Liver (tissue), 9 donors: ENCODE results near the gene MIF4GD. TPM values are rescaled to one million over a fixed set of nuclear protein-coding genes. Genes with fewer than 3 reads are reported as not detected.

Source experiments
- DNase-seq: peaks from one replicate; pipeline ENCODE4 v3.0.0-alpha.2; 2017; ENCODE audit warnings: low spot score
- H3K27ac ChIP-seq, 2 donors: one replicate each; pipeline ENCODE4 v1.7.0; 2013; ENCODE audit warnings: inconsistent platforms in 2 of 2, low read length in 2 of 2, control low read depth in 1 of 2, low read depth in 1 of 2, mild to moderate bottlenecking in 1 of 2
- H3K27me3 ChIP-seq, 4 donors: one replicate each; pipeline versions ENCODE4 v1.6.1 to v1.7.0; 2013; ENCODE audit warnings: low read length in 3 of 4, inconsistent platforms in 1 of 4, mild to moderate bottlenecking in 1 of 4, moderate library complexity in 1 of 4; ENCODE audit not compliant: control insufficient read depth in 4 of 4, insufficient read depth in 4 of 4
- H3K36me3 ChIP-seq, 4 donors: one replicate each; pipeline versions ENCODE4 v1.6.1 to v1.7.0; 2013; ENCODE audit warnings: low read length in 3 of 4, mild to moderate bottlenecking in 3 of 4, low read depth in 1 of 4, moderate library complexity in 1 of 4; ENCODE audit not compliant: control insufficient read depth in 4 of 4, insufficient read depth in 3 of 4
- H3K4me1 ChIP-seq, 4 donors: one replicate each; pipeline versions ENCODE4 v1.6.1 to v1.7.0; 2013; ENCODE audit warnings: low read length in 3 of 4, mild to moderate bottlenecking in 3 of 4, moderate library complexity in 1 of 4; ENCODE audit not compliant: control insufficient read depth in 4 of 4, insufficient read depth in 4 of 4
- H3K4me3 ChIP-seq, 3 donors: one replicate each; pipeline versions ENCODE4 v1.6.1 to v1.7.0; 2013; ENCODE audit warnings: low read length in 3 of 3, control low read depth in 1 of 3, low read depth in 1 of 3, mild to moderate bottlenecking in 1 of 3
- H3K9ac ChIP-seq, 2 donors: one replicate each; pipeline ENCODE4 v1.7.0; 2013; ENCODE audit warnings: low read length in 2 of 2, mild to moderate bottlenecking in 2 of 2, moderate library complexity in 2 of 2, control low read depth in 1 of 2, low read depth in 1 of 2
- H3K9me3 ChIP-seq, 4 donors: one replicate each; pipeline versions ENCODE4 v1.6.1 to v1.7.0; 2013; ENCODE audit warnings: low read length in 3 of 4; ENCODE audit not compliant: control insufficient read depth in 4 of 4
- FOXA1 ChIP-seq: IDR thresholded peaks from 2 replicates; pipeline ENCODE4 v1.6.1; 2016; ENCODE audit warnings: antibody characterized with exemption
- GABPA ChIP-seq, 2 donors: IDR thresholded peaks in 1 of 2; conservative IDR thresholded peaks in 1 of 2; 2 replicates each; pipeline ENCODE4 v1.6.1; 2016; ENCODE audit warnings: antibody characterized with exemption in 2 of 2, mild to moderate bottlenecking in 1 of 2, moderate library complexity in 1 of 2
- HNF4A ChIP-seq, 2 donors: conservative IDR thresholded peaks; 2 replicates each; pipeline ENCODE4 v1.6.1; 2016; ENCODE audit warnings: antibody characterized with exemption in 2 of 2, mild to moderate bottlenecking in 2 of 2
- JUND ChIP-seq, 2 donors: IDR thresholded peaks; 2 replicates each; pipeline ENCODE4 v1.6.1; 2016; ENCODE audit warnings: antibody characterized with exemption in 2 of 2
- NR2F2 ChIP-seq: IDR thresholded peaks from 2 replicates; pipeline ENCODE4 v1.6.1; 2016; ENCODE audit warnings: antibody characterized with exemption
- RAD21 ChIP-seq, 2 donors: IDR thresholded peaks; 2 replicates each; pipeline ENCODE4 v1.6.1; 2016; ENCODE audit warnings: antibody characterized with exemption in 2 of 2, mild to moderate bottlenecking in 2 of 2
- RXRA ChIP-seq, 2 donors: IDR thresholded peaks; 2 replicates each; pipeline ENCODE4 v1.6.1; 2017 to 2018; ENCODE audit warnings: antibody characterized with exemption in 2 of 2, mild to moderate bottlenecking in 1 of 2
- SP1 ChIP-seq: IDR thresholded peaks from 2 replicates; pipeline ENCODE4 v1.6.1; 2018; ENCODE audit warnings: antibody characterized with exemption, mild to moderate bottlenecking
- TAF1 ChIP-seq: conservative IDR thresholded peaks from 2 replicates; pipeline ENCODE4 v1.6.1; 2016; ENCODE audit warnings: antibody characterized with exemption, mild to moderate bottlenecking
- WGBS: extraction: QIAGEN DNeasy Blood & Tissue Kit; methylation state at CpG from one replicate; pipeline ENCODE4 v1.1.7; 2013; 5-methylcytosine and 5-hydroxymethylcytosine counted together
- polyA plus RNA-seq, 2 donors: library from polyadenylated mRNA; stranded (reverse) in 1 of 2; unstranded in 1 of 2; fragments of 200-250 nt in 1 of 2; fragments of >200 nt in 1 of 2; fragmentation: Nextera tagmentation in 1 of 2; extraction: Ambion mirVana in 1 of 2; gene quantifications; one replicate each; pipeline versions ENCODE4 v1.2.1 to v1.2.3, GENCODE V29; 2013 to 2015
- total RNA-seq, 2 donors: library from RNA; depleted of rRNA; stranded (reverse); fragments of >200 nt; gene quantifications; one replicate each; pipeline ENCODE4 v1.2.3, GENCODE V29; 2014
- TF ChIP-seq, protein P1 (sequence below): IDR thresholded peaks from 2 replicates; pipeline ENCODE4 v1.6.1; 2016; ENCODE audit warnings: antibody characterized with exemption, mild to moderate bottlenecking
- TF ChIP-seq, protein P2 (sequence below): IDR thresholded peaks from 2 replicates; pipeline ENCODE4 v1.6.1; 2016; ENCODE audit warnings: antibody characterized with exemption
- TF ChIP-seq, protein P3 (sequence below): fragments of 150-350 bp; IDR thresholded peaks from 2 replicates; pipeline ENCODE4 v1.5.1; 2017; ENCODE audit warnings: improper control_type of control experiment, low read depth, low read length; ENCODE audit not compliant: missing input control
- TF ChIP-seq, protein P4 (sequence below): IDR thresholded peaks from 2 replicates; pipeline ENCODE4 v1.6.1; 2016; ENCODE audit warnings: antibody characterized with exemption
- TF ChIP-seq, protein P5 (sequence below): IDR thresholded peaks from 2 replicates; pipeline ENCODE4 v1.6.1; 2016; ENCODE audit warnings: antibody characterized with exemption
- donor health status: healthy.
- donor health status: healthy.
- donor health status: healthy.
- donor health status: healthy.
- donor health status: healthy.

MIF4GD gene
- total and polyA plus RNA-seq, 4 donors, result 6.2 to 13.6 (median 9.7) TPM

DNA sequence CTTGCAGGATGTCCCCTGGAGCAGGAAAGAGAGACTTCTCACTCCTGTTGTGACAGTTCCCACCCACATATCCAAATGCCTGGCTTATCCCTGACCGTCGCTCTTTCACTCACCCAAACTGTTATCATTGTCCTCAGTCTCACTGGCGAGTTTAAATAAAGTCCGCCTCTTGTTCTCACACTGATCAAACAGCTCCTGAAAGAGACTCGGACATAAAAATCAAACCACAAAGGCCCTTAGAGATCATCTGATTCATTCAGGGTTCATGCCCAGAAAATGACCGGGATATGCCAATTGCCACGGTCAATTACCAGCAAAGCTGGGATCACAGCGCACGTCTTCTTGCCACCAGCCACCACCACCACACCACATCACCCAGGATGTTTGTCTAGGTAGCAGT is 29.5 kb downstream of the MIF4GD start:
- Histone ChIP-seq H3K9me3 (no peaks in the 10 kb centered on the region), H3K27me3 (no peaks in the 10 kb centered on the region), H3K9ac (no peak overlapping the region), H3K36me3 (peaks cover 17 to 83% (median 46%) of the 10 kb centered on the region in 4 donors), H3K27ac (no peak overlapping the region), H3K4me3 (no peak overlapping the region), H3K4me1 (peaks cover 0 to 7% (median 3%) of the 10 kb centered on the region in 4 donors)
- TF ChIP-seq, protein P1, sequence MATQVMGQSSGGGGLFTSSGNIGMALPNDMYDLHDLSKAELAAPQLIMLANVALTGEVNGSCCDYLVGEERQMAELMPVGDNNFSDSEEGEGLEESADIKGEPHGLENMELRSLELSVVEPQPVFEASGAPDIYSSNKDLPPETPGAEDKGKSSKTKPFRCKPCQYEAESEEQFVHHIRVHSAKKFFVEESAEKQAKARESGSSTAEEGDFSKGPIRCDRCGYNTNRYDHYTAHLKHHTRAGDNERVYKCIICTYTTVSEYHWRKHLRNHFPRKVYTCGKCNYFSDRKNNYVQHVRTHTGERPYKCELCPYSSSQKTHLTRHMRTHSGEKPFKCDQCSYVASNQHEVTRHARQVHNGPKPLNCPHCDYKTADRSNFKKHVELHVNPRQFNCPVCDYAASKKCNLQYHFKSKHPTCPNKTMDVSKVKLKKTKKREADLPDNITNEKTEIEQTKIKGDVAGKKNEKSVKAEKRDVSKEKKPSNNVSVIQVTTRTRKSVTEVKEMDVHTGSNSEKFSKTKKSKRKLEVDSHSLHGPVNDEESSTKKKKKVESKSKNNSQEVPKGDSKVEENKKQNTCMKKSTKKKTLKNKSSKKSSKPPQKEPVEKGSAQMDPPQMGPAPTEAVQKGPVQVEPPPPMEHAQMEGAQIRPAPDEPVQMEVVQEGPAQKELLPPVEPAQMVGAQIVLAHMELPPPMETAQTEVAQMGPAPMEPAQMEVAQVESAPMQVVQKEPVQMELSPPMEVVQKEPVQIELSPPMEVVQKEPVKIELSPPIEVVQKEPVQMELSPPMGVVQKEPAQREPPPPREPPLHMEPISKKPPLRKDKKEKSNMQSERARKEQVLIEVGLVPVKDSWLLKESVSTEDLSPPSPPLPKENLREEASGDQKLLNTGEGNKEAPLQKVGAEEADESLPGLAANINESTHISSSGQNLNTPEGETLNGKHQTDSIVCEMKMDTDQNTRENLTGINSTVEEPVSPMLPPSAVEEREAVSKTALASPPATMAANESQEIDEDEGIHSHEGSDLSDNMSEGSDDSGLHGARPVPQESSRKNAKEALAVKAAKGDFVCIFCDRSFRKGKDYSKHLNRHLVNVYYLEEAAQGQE, result no peak
- TF ChIP-seq HNF4A (conservative IDR thresholded peaks at IDR 0.05) (no peak), NR2F2 (no peak), TAF1 (no peak), RXRA (IDR thresholded peaks at IDR 0.05) (no peak), GABPA (IDR thresholded peaks at IDR 0.05 in 1 of 2, conservative IDR thresholded peaks at IDR 0.05 in 1 of 2) (no peak), SP1 (no peak), FOXA1 (no peak), RAD21 (IDR thresholded peaks at IDR 0.05) (no peak)
- TF ChIP-seq, protein P2, sequence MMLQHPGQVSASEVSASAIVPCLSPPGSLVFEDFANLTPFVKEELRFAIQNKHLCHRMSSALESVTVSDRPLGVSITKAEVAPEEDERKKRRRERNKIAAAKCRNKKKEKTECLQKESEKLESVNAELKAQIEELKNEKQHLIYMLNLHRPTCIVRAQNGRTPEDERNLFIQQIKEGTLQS, result no peak
- TF ChIP-seq, protein P3, sequence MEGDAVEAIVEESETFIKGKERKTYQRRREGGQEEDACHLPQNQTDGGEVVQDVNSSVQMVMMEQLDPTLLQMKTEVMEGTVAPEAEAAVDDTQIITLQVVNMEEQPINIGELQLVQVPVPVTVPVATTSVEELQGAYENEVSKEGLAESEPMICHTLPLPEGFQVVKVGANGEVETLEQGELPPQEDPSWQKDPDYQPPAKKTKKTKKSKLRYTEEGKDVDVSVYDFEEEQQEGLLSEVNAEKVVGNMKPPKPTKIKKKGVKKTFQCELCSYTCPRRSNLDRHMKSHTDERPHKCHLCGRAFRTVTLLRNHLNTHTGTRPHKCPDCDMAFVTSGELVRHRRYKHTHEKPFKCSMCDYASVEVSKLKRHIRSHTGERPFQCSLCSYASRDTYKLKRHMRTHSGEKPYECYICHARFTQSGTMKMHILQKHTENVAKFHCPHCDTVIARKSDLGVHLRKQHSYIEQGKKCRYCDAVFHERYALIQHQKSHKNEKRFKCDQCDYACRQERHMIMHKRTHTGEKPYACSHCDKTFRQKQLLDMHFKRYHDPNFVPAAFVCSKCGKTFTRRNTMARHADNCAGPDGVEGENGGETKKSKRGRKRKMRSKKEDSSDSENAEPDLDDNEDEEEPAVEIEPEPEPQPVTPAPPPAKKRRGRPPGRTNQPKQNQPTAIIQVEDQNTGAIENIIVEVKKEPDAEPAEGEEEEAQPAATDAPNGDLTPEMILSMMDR, result no peak
- TF ChIP-seq, protein P4, sequence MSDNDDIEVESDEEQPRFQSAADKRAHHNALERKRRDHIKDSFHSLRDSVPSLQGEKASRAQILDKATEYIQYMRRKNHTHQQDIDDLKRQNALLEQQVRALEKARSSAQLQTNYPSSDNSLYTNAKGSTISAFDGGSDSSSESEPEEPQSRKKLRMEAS, result no peak
- TF ChIP-seq, protein P5, sequence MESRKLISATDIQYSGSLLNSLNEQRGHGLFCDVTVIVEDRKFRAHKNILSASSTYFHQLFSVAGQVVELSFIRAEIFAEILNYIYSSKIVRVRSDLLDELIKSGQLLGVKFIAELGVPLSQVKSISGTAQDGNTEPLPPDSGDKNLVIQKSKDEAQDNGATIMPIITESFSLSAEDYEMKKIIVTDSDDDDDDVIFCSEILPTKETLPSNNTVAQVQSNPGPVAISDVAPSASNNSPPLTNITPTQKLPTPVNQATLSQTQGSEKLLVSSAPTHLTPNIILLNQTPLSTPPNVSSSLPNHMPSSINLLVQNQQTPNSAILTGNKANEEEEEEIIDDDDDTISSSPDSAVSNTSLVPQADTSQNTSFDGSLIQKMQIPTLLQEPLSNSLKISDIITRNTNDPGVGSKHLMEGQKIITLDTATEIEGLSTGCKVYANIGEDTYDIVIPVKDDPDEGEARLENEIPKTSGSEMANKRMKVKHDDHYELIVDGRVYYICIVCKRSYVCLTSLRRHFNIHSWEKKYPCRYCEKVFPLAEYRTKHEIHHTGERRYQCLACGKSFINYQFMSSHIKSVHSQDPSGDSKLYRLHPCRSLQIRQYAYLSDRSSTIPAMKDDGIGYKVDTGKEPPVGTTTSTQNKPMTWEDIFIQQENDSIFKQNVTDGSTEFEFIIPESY, result no peak
- DNase-seq, result no peak
- 93% methylated on average over 9 of the region's 9 CpGs for WGBS

DNA sequence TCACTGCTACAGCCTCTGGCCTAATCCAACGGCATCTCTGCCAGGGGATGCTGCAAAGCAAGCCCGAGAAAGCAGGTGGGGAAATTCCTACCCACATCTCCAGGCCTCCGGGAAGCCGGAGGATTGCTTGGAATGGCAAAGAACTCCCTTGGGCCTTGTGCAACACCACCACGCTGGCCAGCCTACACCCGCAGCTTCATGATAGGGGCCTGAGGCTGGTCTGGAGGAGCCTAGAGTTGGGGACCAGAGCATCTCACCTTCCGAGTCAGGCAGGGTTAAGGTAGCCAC is 29.9 kb downstream of the MIF4GD start:
- TF ChIP-seq TAF1 (no peak), JUND (IDR thresholded peaks at IDR 0.05) (no peak), NR2F2 (no peak)
- H3K9me3 ChIP-seq, result no peaks in the 10 kb centered on the region
- peaks cover 0 to 7% (median 3%) of the 10 kb centered on the region in 4 donors for H3K4me1 ChIP-seq
- H3K4me3 ChIP-seq, result no peak overlapping the region
- no peaks in the 10 kb centered on the region for H3K27me3 ChIP-seq
- WGBS, result 95% methylated on average over 7 of the region's 7 CpGs
- H3K27ac ChIP-seq, result no peak overlapping the region
- no peak overlapping the region for H3K9ac ChIP-seq
- peaks cover 17 to 84% (median 48%) of the 10 kb centered on the region in 4 donors for H3K36me3 ChIP-seq
- DNase-seq, result no peak
